Putamen (tissue), 1 donor: ENCODE results near the gene NQO2.
"Not testable (repeated sequence)": the region's sequence is repeated elsewhere in the genome, so short reads cannot be mapped to it uniquely, and the experiment has no call there.

ENCODE experiments used
- DNase-seq: peaks from one replicate; pipeline ENCODE4 v3.0.0-alpha.2; 2016; ENCODE audit warnings: low spot score

Gene NQO2

DNA sequence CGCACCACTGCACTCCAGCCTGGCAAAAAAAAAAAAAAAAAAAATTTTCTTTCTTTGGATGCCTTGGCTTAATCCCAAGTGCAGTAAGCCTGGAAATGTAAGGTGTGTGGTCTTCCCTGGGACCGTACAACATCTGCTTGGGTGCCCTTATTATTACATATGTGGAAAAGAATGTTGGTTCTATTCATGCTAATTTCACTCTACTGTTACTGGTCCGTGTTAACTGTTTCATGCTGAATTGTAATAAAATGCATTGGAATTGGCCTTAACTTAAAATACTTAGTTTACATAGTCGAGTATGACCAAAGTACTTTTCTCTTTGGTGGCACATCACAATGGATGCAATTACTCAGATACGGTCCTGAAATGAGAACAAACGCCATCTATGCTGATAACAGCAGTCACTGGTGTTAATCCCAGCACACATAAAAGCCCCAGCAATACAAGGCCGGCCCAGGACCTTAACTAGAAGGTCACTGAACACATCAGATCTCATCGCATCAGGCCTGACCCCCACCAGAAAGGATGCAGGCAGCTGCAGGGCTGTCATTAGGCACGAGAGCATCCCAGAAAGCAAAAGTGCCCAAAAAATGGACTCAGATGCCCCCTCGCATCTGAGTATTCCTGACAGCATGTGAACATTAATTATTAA, 29.5 kb upstream of the NQO2 start:
- DNase-seq: no peak

- DNase-seq: peak; percentile 79
Measured at GRCh38 chr6:2970753-2971419, 28.8 kb upstream of the NQO2 start.

GRCh38 chr6:2971420-2972218, 28.1 kb upstream of the NQO2 start, which contains the start of gene SERPINB6:
SERPINB6 (minus strand) TSS chr6:2971567; CDS start chr6:2959332, 12,235 bp downstream.
- peak; percentile 82 for DNase-seq

DNA sequence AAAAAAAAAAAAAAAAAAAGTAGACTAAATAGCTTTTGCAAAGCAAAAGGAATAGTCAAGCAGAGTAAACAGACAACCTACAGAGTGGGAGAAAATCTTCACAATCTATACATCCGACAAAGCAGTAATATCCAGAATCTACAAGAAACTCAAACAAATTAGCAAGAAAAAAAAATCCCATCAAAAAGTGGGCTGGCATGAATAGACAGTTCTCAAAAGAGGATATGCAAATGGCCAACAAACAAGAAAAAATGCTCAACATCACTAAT, 27.5 kb upstream of the NQO2 start:
- not testable (repeated sequence) for DNase-seq

DNA sequence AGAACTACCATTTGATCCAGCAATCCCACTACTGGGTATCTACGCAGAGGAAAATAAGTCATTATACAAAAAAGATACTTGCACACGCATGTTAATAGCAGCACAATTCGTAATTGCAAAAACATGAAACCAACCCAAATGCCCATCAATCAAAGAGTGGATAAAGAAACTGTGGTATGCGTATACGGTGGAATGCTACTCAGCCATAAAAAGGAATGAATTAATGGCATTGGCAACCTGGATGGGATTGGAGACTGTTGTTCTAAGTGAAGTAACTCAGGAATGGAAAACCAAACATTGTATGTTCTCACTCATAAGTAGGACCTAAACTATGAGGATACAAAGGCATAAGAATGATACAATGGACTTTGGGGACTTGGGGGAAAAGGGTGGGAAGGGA, 27.0 kb upstream of the NQO2 start:
- not testable (repeated sequence) for DNase-seq

DNA sequence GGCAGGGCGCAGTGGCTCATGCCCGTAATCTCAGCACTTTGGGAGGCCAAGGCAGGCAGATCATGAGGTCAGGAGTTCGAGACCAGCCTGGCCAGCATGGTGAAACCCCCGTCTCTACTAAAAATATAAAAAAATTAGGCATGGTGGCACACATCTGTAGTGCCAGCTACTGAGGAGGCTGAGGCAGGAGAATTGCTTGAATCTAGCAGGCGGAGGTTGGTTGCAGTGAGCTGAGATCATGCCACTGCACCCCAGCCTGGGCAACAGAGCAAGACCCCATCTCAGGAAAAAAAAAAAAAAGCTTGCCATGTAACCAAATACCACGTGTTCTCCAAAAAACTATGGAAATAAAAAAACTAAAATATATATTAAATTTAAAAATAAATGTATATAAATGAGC, 26.5 kb upstream of the NQO2 start:
- DNase-seq: not testable (repeated sequence)

DNA sequence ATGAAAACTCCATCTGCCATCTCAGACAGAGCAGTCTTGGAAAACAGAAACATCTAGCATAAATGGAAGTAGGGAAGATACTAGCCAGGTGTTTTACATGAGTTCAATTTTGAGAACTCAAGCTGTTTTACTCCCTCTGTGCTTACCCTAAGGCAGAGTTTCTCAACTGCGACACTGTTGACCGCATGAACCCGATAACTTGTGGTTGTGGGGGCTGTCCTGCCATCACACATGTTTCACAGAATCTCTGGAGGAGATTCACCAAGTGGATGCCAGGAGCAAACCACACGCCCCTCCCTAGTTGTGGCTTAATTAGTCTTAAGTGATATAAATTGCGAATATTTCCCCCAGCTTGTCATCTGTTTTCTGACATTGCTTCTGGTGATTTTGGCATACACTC, 26.0 kb upstream of the NQO2 start:
- DNase-seq: no peak

GRCh38 chr6:2976060-2976459, 23.6 kb upstream of the NQO2 start:
- DNase-seq: no peak

GRCh38 chr6:2976571-2977085, 23.1 kb upstream of the NQO2 start:
- no peak for DNase-seq

- no peak for DNase-seq
Measured at GRCh38 chr6:2977290-2977689, 22.4 kb upstream of the NQO2 start.

- no peak for DNase-seq
Measured at GRCh38 chr6:2977799-2978590, 21.7 kb upstream of the NQO2 start.

DNA sequence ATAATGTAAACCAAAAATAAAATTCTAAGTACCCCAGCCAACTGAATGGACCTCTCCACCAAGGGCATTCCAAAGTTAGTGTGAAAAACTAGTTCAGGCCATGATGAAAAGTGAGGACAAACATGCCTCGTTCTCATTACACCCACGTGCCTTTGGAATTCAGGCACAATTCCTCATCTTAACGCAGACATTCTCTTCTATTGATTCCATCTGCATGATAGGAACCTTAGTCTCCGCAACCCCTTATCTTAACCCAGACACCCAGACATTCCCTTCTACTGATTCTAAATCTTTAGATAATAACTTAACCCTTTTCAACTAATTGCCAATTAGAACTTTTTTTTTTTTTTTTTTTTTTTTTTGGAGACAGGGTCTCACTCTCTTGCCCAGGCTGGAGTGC, 20.8 kb upstream of the NQO2 start:
- no peak for DNase-seq

DNA sequence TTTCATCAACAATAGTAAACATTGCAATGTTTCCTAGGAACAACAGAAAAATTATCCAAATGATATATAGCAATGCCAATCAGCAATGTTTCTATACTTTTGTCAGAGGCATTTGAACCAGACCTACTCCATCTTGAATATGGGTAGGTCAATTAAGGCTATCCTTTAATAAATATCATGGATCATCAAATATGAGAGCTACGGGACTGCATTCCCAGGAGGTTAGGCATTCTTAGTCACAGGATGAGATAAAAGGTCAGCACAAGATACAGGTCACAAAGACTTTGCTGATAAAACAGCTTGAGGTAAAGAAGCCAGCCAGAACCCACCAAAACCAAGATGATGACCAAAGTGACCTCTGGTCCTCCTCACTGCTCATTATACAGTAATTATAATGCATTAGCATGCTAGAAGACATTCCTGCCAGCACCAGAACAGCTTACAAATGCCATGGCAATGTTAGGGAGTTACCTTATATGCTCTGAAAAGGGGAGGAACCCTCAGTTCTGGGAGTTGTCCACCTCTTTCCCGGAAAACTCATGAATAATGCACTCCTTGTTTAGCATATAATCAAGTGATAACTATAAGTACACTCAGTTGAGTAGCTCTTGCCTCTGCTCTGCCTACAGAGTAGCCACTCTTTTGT, 19.8 kb upstream of the NQO2 start:
- no peak for DNase-seq

GRCh38 chr6:2980465-2980855, 19.2 kb upstream of the NQO2 start:
- no peak for DNase-seq

DNA sequence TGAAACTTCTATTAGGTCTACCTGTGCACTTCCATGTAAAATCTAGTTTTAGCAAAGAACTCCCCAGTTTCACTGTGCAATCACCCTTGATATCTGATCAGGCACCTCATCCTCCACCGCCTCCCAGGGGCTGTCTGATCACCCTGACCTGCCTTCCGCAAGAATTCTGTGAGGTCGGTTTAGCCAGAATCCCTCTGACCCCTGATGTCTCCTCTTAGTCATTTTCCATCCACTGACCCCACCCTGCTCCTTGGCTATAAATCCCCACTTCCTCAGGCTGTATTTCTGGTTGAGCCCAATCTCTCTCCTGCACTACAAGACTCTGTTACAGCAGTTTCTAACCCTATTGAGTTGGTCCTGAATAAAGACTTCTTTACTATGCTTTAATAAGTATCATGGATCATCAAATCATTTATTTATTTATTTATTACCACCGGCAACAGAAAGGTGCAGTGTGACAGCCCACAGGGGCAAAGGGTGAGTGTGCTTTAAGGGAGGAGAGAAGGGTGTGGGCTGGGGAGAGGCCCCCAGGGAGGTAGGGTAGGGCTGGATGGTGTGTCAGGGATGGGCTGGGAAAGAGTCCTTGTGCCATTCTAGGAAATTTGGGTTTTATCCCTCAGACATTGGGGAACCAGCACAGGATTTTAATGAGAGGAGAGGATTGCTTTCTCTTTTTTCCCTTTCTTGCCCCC, 17.1 kb upstream of the NQO2 start:
- DNase-seq: no peak

DNA sequence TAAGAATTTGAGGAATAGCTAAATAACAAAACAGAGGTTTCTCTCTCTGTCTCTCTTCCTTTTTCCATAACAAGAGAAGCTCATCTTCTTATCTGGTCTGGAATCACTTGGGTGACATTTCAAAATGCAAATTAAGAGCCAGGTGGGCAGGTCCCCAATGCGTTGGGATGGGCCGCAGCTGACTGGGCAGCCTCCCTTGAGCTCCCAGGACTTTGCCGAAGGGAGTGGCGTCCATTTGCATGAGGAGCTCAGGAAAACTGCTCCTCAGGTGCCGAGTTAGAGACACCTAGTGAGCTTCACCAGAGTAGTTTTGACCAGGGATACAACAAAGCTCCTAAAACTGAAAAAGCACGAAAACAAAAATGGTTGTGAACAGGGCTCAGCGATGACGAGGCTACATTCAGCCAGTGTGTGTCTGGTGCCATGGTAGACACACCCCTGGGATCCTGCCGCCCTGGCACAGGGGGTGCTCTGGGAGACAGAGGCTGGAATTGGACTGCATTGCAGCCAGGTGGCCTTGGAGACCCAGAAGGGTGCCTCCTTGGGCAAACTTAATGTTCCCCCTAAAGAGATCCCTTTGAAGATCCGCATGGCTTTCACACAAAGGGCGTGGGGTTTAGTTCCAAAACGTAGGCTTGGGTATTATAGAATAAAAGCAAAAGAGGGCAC, 14.8 kb upstream of the NQO2 start:
- DNase-seq: no peak

DNA sequence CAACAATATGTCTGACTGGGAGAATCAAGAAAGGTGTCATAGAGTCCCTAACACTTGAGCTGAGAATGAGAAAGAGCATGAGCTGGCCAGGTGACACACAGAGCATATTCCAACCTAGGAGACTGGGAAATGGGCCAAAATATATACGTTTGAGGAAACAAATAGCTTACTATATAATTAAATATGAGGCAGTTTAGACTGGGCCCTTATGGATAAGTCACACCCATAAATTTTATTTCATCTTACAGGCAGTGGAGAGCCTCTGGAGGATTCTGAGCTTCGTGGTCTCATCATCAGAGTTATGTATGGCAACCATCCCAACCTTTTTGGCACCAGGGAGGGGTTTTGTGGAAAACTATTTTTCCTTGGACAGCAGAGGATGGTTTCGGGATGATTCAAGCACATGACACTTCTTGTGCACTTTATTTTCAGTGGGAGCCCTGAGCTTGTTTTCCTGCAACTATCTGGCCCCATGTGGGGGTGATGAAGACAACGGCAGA, 12.9 kb upstream of the NQO2 start:
- no peak for DNase-seq

DNA sequence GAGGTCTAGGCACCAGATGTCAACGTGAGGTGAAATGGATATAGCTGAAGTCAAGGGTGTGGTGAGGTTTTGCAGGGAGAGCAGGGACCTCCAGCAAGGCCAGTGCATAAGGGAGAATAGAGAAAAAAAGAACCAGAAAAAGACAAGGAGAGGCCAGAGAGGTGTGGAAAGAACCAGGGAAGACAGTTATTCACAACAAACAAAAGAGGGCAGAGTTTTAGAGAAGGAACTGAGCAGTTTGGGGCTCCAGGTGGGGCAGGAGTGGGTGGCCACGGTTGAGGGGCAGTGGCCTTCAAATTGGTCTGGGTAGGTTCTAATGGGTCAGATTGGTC, 11.6 kb upstream of the NQO2 start:
- no peak for DNase-seq

DNA sequence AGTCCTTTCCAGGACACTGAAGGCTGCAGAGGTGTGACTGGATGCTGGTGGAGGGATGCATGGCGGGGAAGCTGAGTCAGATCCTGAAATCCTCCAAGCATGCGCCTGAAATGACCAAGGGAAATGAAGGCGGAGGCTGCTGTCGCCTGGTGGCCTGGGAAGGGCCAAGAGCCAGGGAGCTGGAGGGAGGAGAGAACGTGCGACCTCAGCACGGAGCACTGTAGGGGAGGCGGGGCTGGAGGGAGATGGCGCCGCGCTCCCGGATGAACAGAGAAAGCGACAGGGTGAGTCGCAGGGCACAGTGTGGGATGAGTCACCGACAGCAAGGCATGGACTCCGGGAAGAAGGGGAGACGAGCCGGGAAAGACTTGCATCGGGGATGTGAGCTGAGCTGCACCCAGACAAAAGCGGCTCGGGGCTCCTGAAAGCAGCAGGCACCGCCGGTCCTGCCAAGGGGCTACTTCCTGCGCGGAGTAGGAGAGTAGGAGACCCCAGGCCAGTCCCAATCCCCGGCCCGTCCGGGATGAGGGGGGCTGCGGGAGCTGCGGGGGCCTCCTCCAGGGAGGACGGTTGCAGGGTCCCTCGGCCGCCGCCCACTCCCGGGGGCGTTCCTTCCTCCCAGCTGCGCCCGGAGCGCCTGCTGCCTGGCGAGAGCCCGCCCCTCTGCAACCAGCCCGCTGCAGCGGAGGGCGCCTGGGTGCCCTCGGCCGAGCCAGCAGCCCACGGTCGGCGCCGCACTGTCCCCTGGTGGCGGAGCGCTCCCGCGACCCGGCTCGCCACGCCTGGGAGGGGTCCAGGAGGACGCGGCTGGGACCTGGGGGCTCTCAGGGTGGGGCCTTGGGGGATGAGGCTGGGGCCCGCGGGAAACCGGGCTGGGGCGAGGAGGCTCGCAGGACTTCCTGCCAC, 11.0 kb upstream of the NQO2 start:
- DNase-seq: peak; percentile 91
